ENCODE results near the gene FAM217A. TPM values are rescaled to one million over a fixed set of nuclear protein-coding genes. Genes with fewer than 3 reads are reported as not detected.

FAM217A gene
- total and polyA plus RNA-seq, 9 of the 15 experiments (the other 6 are each of a cell fraction or from before 2014, with no cell fraction given) = not detected

- no peak overlapping the region for H2AFZ ChIP-seq (ENCODE audit: low read depth, low read length)
- H3K9me1 ChIP-seq (ENCODE audit: control insufficient read depth, insufficient read depth, low read length) = no peaks in the 10 kb centered on the region
- POLR2A ChIA-PET = interaction anchor here (1.6 kb wide), 1 partner anchor 11 kb away, joined by 6 read pairs; no protein-coding TSS in a partner anchor
- H3K79me2 ChIP-seq (ENCODE audit: control insufficient read depth, insufficient read depth, low read length) = peaks cover 15% of the 10 kb centered on the region
- no peaks in the 10 kb centered on the region for H4K20me1 ChIP-seq (replicated peaks; ENCODE audit: control insufficient read depth, insufficient read depth, low read length)
- no peaks in the 10 kb centered on the region for H3K9me3 ChIP-seq (replicated peaks; ENCODE audit: control insufficient read depth, insufficient read depth, low read depth, low read length)
- DNase-seq (ENCODE audit: extremely low read depth in 1 of 4, low spot score in 3 of 4) (peak in 2 of 4 experiments; percentile 39 to 48), ATAC-seq (peak; percentile 58), FAIRE-seq (peak; percentile 49)
- H3K36me3 ChIP-seq (ENCODE audit: control insufficient read depth, insufficient read depth, low read length) = peaks cover 89% of the 10 kb centered on the region
- no peak overlapping the region for H3K4me2 ChIP-seq (ENCODE audit: insufficient read depth, low read length)
- H3K4me1 ChIP-seq (replicated peaks in 1 of 2; ENCODE audit: control insufficient read depth in 2 of 2, insufficient read depth in 2 of 2, low read length in 2 of 2) = peaks cover 0 to 33% of the 10 kb centered on the region in 2 experiments; a peak in 3 of 5 replicates
- in situ Hi-C loops (cut with MboI) = no loop called here
- no peaks in the 10 kb centered on the region for H3K27me3 ChIP-seq (ENCODE audit: control insufficient read depth in 2 of 2, insufficient read depth in 2 of 2, low read length in 2 of 2)
- BruUV-seq (replicated peaks) = no TSS peak
- WGBS (ENCODE audit: insufficient coverage, low coverage, missing lambda C conversion rate) = 5% methylated on average over 1 of the region's 1 CpG
- intact Hi-C loops (cut with micrococcal nuclease) = no loop called here
- H3K27ac ChIP-seq (ENCODE audit: extremely low read depth, low read depth, low read length) = no peak overlapping the region
- TF ChIP-seq ZNF589 (CRISPR knock-in tag; IDR thresholded peaks at IDR 0.05; ENCODE audit: low read depth) = no peak
- TF ChIP-seq, protein P1, sequence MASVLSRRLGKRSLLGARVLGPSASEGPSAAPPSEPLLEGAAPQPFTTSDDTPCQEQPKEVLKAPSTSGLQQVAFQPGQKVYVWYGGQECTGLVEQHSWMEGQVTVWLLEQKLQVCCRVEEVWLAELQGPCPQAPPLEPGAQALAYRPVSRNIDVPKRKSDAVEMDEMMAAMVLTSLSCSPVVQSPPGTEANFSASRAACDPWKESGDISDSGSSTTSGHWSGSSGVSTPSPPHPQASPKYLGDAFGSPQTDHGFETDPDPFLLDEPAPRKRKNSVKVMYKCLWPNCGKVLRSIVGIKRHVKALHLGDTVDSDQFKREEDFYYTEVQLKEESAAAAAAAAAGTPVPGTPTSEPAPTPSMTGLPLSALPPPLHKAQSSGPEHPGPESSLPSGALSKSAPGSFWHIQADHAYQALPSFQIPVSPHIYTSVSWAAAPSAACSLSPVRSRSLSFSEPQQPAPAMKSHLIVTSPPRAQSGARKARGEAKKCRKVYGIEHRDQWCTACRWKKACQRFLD (CRISPR knock-in tag; IDR thresholded peaks at IDR 0.05) = 0 out of 2 replicates have a peak, but pooled peaks have one; percentile 26
- TF ChIP-seq SIX5 (IDR thresholded peaks at IDR 0.05; ENCODE audit: borderline replicate concordance in 1 of 2, insufficient read depth in 1 of 2, low read depth in 1 of 2, low read length in 2 of 2) = 0 out of 4 replicates have a peak, but pooled peaks of 1 of the 2 experiments have one; percentile 7
- 0 out of 2 replicates have a peak, but pooled peaks have one; percentile 22 for TF ChIP-seq CBFA2T3 (IDR thresholded peaks at IDR 0.05)
- no peak for TF ChIP-seq HMGN3 (IDR thresholded peaks at IDR 0.05; ENCODE audit: borderline replicate concordance, extremely low read depth, insufficient read length, low read depth, low read length)
- 0 out of 4 replicates have a peak overlapping the region, but pooled peaks of 1 of the 2 experiments have one; percentile 8 for H3K9ac ChIP-seq (ENCODE audit: insufficient read depth in 1 of 2, low read depth in 2 of 2, low read length in 2 of 2)
- no peak overlapping the region for H3K4me3 ChIP-seq
- CTCF ChIA-PET (ENCODE audit: low intra/inter-chr PET ratio) = no interaction called here
These were observed 49.1 kb upstream of the FAM217A start for GRCh38 chr6:4128072-4128471.
